ENCODE measurements around the gene PRR5. TPM values are rescaled to one million over a fixed set of nuclear protein-coding genes. Genes with fewer than 3 reads are reported as not detected.

PRR5 gene
- total RNA-seq, 1 donor from 2014 or later: 38.9 TPM

- no peak for DNase-seq (ENCODE audit: low spot score)
Measured at GRCh38 chr22:44691796-44692661, 10.0 kb upstream of the PRR5 start.

GRCh38 chr22:44692662-44693007 is 9.4 kb upstream of the PRR5 start:
- no peak for DNase-seq (ENCODE audit: low spot score)

GRCh38 chr22:44693145-44693544 is 8.9 kb upstream of the PRR5 start:
- no peak for DNase-seq (ENCODE audit: low spot score)

GRCh38 chr22:44693756-44694155 is 8.2 kb upstream of the PRR5 start:
- DNase-seq (ENCODE audit: low spot score): no peak

GRCh38 chr22:44697423-44698141 is 4.4 kb upstream of the PRR5 start:
- DNase-seq (ENCODE audit: low spot score): peak; percentile 95

GRCh38 chr22:44698531-44699421 is 3.2 kb upstream of the PRR5 start:
- DNase-seq (ENCODE audit: low spot score): no peak

- no peak for DNase-seq (ENCODE audit: low spot score)
Measured at GRCh38 chr22:44700456-44700855, 1.5 kb upstream of the PRR5 start.

GRCh38 chr22:44701187-44701790 is 715 bp upstream of the PRR5 start:
- DNase-seq (ENCODE audit: low spot score): no peak

- no peak for DNase-seq (ENCODE audit: low spot score)
Measured at GRCh38 chr22:44702479-44703198, 635 bp downstream of the PRR5 start.

GRCh38 chr22:44703255-44703870 is 1.4 kb downstream of the PRR5 start:
- DNase-seq (ENCODE audit: low spot score): no peak

- DNase-seq (ENCODE audit: low spot score): no peak
Measured at GRCh38 chr22:44704159-44705021, 2.4 kb downstream of the PRR5 start.

GRCh38 chr22:44705022-44705297 is 3.0 kb downstream of the PRR5 start:
- no peak for DNase-seq (ENCODE audit: low spot score)

- DNase-seq (ENCODE audit: low spot score): no peak
Measured at GRCh38 chr22:44706488-44706887, 4.5 kb downstream of the PRR5 start.

GRCh38 chr22:44707178-44707577 is 5.2 kb downstream of the PRR5 start:
- DNase-seq (ENCODE audit: low spot score): no peak

- no peak for DNase-seq (ENCODE audit: low spot score)
Measured at GRCh38 chr22:44707752-44708151, 5.7 kb downstream of the PRR5 start.

GRCh38 chr22:44709881-44710392 is 7.9 kb downstream of the PRR5 start:
- no peak for DNase-seq (ENCODE audit: low spot score)

GRCh38 chr22:44710474-44711240 is 8.7 kb downstream of the PRR5 start:
- no peak for DNase-seq (ENCODE audit: low spot score)

GRCh38 chr22:44711241-44711560 is 9.2 kb downstream of the PRR5 start:
- no peak for DNase-seq (ENCODE audit: low spot score)
